Activated T-helper 17 cell treated with anti-CD3 and anti-CD28 coated beads, Interleukin-2, amount 50 U/mL, for 72 hours (primary cell): ENCODE results near the gene CCNA1. TPM values are rescaled to one million over a fixed set of nuclear protein-coding genes. Genes with fewer than 3 reads are reported as not detected.

ENCODE experiments used
- ATAC-seq: fragments of 150-1000 bp; cut with Tn5 transposase; replicated peaks from 2 replicates; pipeline ENCODE4 v1.10.0; 2021; ENCODE audit warnings: mild to moderate bottlenecking, moderate library complexity
- H3K27ac Mint-ChIP-seq: one replicate; pipeline ENCODE4 v1.8.0; 2022; ENCODE audit warnings: mixed read lengths
- H3K27me3 Mint-ChIP-seq: one replicate; pipeline ENCODE4 v1.8.0; 2022; ENCODE audit warnings: mixed read lengths
- H3K36me3 Mint-ChIP-seq: one replicate; pipeline ENCODE4 v1.8.0; 2022; ENCODE audit warnings: low read depth, mild to moderate bottlenecking, mixed read lengths
- H3K4me1 Mint-ChIP-seq: one replicate; pipeline ENCODE4 v1.8.0; 2022; ENCODE audit warnings: mixed read lengths
- H3K4me3 Mint-ChIP-seq: one replicate; pipeline ENCODE4 v1.8.0; 2022; ENCODE audit warnings: mild to moderate bottlenecking, mixed read lengths
- H3K9me3 Mint-ChIP-seq: one replicate; pipeline ENCODE4 v1.8.0; 2022; ENCODE audit warnings: mixed read lengths
- total RNA-seq, 2 donors: library from RNA; stranded (reverse); gene quantifications; one replicate each; pipeline ENCODE4 v1.2.3, GENCODE V29; 2022

The CCNA1 gene
- total RNA-seq: under 1 TPM; 0.34 to 0.76 TPM

GRCh38 chr13:36432106-36432544, at the start of gene CCNA1:
CCNA1 (plus strand) TSS chr13:36432495; CDS start chr13:36433057, 562 bp downstream.
- Mint-ChIP-seq H3K27me3 (peaks cover 53% of the 10 kb centered on the region), H3K36me3 (no peaks in the 10 kb centered on the region), H3K4me3 (peak within 1 kb of the TSS; percentile 60), H3K4me1 (no peaks in the 10 kb centered on the region), H3K9me3 (peaks cover 3% of the 10 kb centered on the region), H3K27ac (no peak within 1 kb of the TSS)
- peak; percentile 70 for ATAC-seq

GRCh38 chr13:36385489-36385888, 46.8 kb upstream of the CCNA1 start:
- no peak for ATAC-seq
- Mint-ChIP-seq H3K4me3 (no peak overlapping the region), H3K9me3 (no peaks in the 10 kb centered on the region), H3K27ac (no peak overlapping the region), H3K27me3 (peaks cover 16% of the 10 kb centered on the region), H3K4me1 (no peaks in the 10 kb centered on the region), H3K36me3 (no peaks in the 10 kb centered on the region)

GRCh38 chr13:36395280-36395679, 37.0 kb upstream of the CCNA1 start:
- Mint-ChIP-seq H3K4me3 (no peak overlapping the region), H3K27me3 (peaks cover 4% of the 10 kb centered on the region), H3K27ac (no peak overlapping the region), H3K9me3 (no peaks in the 10 kb centered on the region), H3K36me3 (no peaks in the 10 kb centered on the region), H3K4me1 (no peaks in the 10 kb centered on the region)
- ATAC-seq: no peak

GRCh38 chr13:36405151-36405550, 27.1 kb upstream of the CCNA1 start:
- no peaks in the 10 kb centered on the region for H3K4me1 Mint-ChIP-seq

GRCh38 chr13:36412736-36413135, 19.6 kb upstream of the CCNA1 start:
- Mint-ChIP-seq H3K4me1 (no peaks in the 10 kb centered on the region), H3K4me3 (no peak overlapping the region), H3K27me3 (peaks cover 46% of the 10 kb centered on the region), H3K27ac (no peak overlapping the region), H3K9me3 (no peaks in the 10 kb centered on the region), H3K36me3 (no peaks in the 10 kb centered on the region)
- ATAC-seq: no peak

More at GRCh38 chr13:36405151-36405550, 27.1 kb upstream of the CCNA1 start:
- Mint-ChIP-seq H3K36me3 (no peaks in the 10 kb centered on the region), H3K27me3 (peaks cover 36% of the 10 kb centered on the region), H3K27ac (no peak overlapping the region), H3K4me3 (no peak overlapping the region), H3K9me3 (no peaks in the 10 kb centered on the region)
- no peak for ATAC-seq

- Mint-ChIP-seq H3K4me1 (peaks cover 4% of the 10 kb centered on the region), H3K4me3 (no peak overlapping the region), H3K9me3 (no peaks in the 10 kb centered on the region), H3K27ac (no peak overlapping the region), H3K36me3 (no peaks in the 10 kb centered on the region), H3K27me3 (peaks cover 46% of the 10 kb centered on the region)
- no peak for ATAC-seq
These were observed 19.1 kb upstream of the CCNA1 start for GRCh38 chr13:36413161-36413560.

- Mint-ChIP-seq H3K9me3 (no peaks in the 10 kb centered on the region), H3K36me3 (no peaks in the 10 kb centered on the region), H3K4me3 (no peak overlapping the region), H3K27ac (no peak overlapping the region), H3K27me3 (peaks cover 48% of the 10 kb centered on the region), H3K4me1 (peaks cover 6% of the 10 kb centered on the region)
- no peak for ATAC-seq
These were observed 17.8 kb upstream of the CCNA1 start for GRCh38 chr13:36414461-36414860.

GRCh38 chr13:36417331-36417730, 15.0 kb upstream of the CCNA1 start:
- peaks cover 48% of the 10 kb centered on the region for H3K27me3 Mint-ChIP-seq
- H3K36me3 Mint-ChIP-seq: no peaks in the 10 kb centered on the region
- no peaks in the 10 kb centered on the region for H3K9me3 Mint-ChIP-seq
- H3K27ac Mint-ChIP-seq: peak overlapping the region; percentile 24
- no peak for ATAC-seq
- no peak overlapping the region for H3K4me3 Mint-ChIP-seq
- H3K4me1 Mint-ChIP-seq: peaks cover 9% of the 10 kb centered on the region

GRCh38 chr13:36418022-36418805, 14.1 kb upstream of the CCNA1 start:
- Mint-ChIP-seq H3K4me1 (peaks cover 9% of the 10 kb centered on the region), H3K27ac (peak overlapping the region; percentile 24), H3K36me3 (no peaks in the 10 kb centered on the region), H3K27me3 (peaks cover 45% of the 10 kb centered on the region), H3K4me3 (peak overlapping the region; percentile 9), H3K9me3 (no peaks in the 10 kb centered on the region)
- ATAC-seq: peak; percentile 77

- Mint-ChIP-seq H3K9me3 (no peaks in the 10 kb centered on the region), H3K4me3 (no peak overlapping the region), H3K36me3 (no peaks in the 10 kb centered on the region), H3K4me1 (peaks cover 9% of the 10 kb centered on the region), H3K27ac (peak overlapping the region; percentile 44), H3K27me3 (peaks cover 48% of the 10 kb centered on the region)
- peak; percentile 64 for ATAC-seq
These were observed 11.8 kb upstream of the CCNA1 start for GRCh38 chr13:36420437-36420891.

- peaks cover 9% of the 10 kb centered on the region for H3K4me1 Mint-ChIP-seq
- no peak overlapping the region for H3K4me3 Mint-ChIP-seq
- peak; percentile 69 for ATAC-seq
- H3K27me3 Mint-ChIP-seq: peaks cover 48% of the 10 kb centered on the region
- peaks cover 3% of the 10 kb centered on the region for H3K9me3 Mint-ChIP-seq
- H3K36me3 Mint-ChIP-seq: no peaks in the 10 kb centered on the region
- H3K27ac Mint-ChIP-seq: no peak overlapping the region
These were observed 10.8 kb upstream of the CCNA1 start for GRCh38 chr13:36421447-36421846.

- H3K27ac Mint-ChIP-seq: no peak overlapping the region
- ATAC-seq: no peak
These were observed 4.2 kb upstream of the CCNA1 start for GRCh38 chr13:36428086-36428485.

GRCh38 chr13:36430247-36431203, 1.8 kb upstream of the CCNA1 start:
- H3K36me3 Mint-ChIP-seq: no peaks in the 10 kb centered on the region
- ATAC-seq: no peak
- no peaks in the 10 kb centered on the region for H3K4me1 Mint-ChIP-seq
- peaks cover 59% of the 10 kb centered on the region for H3K27me3 Mint-ChIP-seq
- H3K9me3 Mint-ChIP-seq: peaks cover 8% of the 10 kb centered on the region
- H3K27ac Mint-ChIP-seq: no peak overlapping the region
- H3K4me3 Mint-ChIP-seq: peak overlapping the region; percentile 29

More at GRCh38 chr13:36428086-36428485, 4.2 kb upstream of the CCNA1 start:
- H3K4me3 Mint-ChIP-seq: no peak overlapping the region
- no peaks in the 10 kb centered on the region for H3K4me1 Mint-ChIP-seq
- peaks cover 8% of the 10 kb centered on the region for H3K9me3 Mint-ChIP-seq
- peaks cover 62% of the 10 kb centered on the region for H3K27me3 Mint-ChIP-seq
- no peaks in the 10 kb centered on the region for H3K36me3 Mint-ChIP-seq
